Prostate gland (tissue), 2 donors: ENCODE data around the gene MSRB3.

ENCODE experiments used
- POLR2A ChIP-seq: fragments of 450-650 bp; IDR thresholded peaks from one replicate; pipeline ENCODE4 v1.6.1; 2016; ENCODE audit warnings: antibody characterized with exemption, mild to moderate bottlenecking
- TF ChIP-seq, protein P1 (sequence below), 4 experiments: fragments of 200-600 bp in 2 of 4; fragments of 450-650 bp in 2 of 4; sonication (generic) in 2 of 4; IDR thresholded peaks; 1 replicate in 3 of 4; 2 replicates in 1 of 4; pipeline ENCODE4 v1.5.1; 2016 to 2019; ENCODE audit warnings: antibody characterized with exemption in 4 of 4, mild to moderate bottlenecking in 2 of 4, moderate library complexity in 2 of 4

DNA sequence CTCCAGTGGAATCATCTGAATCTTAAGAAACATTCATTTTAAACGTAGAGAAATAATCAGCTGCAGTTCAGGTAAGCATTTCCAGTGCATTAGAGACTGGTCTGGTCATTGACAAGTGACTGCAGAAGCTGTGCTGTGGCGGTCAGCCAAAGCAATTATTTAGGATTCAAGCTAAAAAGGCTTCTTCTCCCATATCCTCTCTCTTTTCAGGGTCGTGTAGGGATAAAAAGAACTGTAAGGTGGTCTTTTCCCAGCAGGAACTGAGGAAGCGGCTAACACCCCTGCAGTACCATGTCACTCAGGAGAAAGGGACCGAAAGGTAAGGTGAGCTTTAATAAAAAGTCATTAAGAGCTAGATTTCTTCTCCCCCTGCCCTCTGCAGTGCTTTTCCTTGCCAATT lies 48.1 kb downstream of the MSRB3 start:
- TF ChIP-seq POLR2A = no peak
- TF ChIP-seq, protein P1, sequence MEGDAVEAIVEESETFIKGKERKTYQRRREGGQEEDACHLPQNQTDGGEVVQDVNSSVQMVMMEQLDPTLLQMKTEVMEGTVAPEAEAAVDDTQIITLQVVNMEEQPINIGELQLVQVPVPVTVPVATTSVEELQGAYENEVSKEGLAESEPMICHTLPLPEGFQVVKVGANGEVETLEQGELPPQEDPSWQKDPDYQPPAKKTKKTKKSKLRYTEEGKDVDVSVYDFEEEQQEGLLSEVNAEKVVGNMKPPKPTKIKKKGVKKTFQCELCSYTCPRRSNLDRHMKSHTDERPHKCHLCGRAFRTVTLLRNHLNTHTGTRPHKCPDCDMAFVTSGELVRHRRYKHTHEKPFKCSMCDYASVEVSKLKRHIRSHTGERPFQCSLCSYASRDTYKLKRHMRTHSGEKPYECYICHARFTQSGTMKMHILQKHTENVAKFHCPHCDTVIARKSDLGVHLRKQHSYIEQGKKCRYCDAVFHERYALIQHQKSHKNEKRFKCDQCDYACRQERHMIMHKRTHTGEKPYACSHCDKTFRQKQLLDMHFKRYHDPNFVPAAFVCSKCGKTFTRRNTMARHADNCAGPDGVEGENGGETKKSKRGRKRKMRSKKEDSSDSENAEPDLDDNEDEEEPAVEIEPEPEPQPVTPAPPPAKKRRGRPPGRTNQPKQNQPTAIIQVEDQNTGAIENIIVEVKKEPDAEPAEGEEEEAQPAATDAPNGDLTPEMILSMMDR (IDR thresholded peaks at IDR 0.05) = no peak
